KG1 (cell line): Measurements from ENCODE around the gene MRPL55.
"Not testable (repeated sequence)": the region's sequence is repeated elsewhere in the genome, so short reads cannot be mapped to it uniquely, and the experiment has no call there.

Experiments used
- DNase-seq: peaks from one replicate; lab custom pipeline; 2025; lab: John Stamatoyannopoulos, UW

MRPL55 gene

DNA sequence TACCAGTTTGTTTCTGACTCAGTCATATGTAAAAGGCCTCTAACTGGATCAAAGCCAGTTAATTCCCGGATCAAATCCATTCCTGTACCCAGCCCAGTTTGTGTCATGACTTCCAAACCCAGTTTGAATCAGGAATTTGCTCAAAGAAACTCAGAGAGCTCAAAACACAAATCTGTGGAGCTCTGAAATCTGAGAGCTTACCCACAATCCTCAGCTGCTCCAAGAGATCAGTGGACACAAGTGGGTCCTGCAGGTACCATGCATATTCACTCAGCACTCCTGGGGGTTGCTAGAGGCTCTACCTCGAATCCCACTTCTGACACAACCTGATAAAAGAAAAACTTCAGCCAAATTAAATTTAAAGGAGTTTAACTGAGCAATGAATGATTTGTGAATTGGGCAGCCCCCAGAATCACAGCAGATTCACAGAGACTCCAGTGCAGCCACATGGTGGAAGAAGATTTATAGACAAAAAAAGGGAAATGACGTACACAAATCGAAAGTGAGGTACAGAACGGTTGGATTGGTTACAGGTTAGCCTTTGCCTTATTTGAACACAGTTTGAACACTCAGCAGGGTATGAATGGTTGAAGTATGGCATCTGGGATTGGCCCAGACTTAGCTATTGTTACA is 11.9 kb upstream of the MRPL55 start:
- no peak for DNase-seq

DNA sequence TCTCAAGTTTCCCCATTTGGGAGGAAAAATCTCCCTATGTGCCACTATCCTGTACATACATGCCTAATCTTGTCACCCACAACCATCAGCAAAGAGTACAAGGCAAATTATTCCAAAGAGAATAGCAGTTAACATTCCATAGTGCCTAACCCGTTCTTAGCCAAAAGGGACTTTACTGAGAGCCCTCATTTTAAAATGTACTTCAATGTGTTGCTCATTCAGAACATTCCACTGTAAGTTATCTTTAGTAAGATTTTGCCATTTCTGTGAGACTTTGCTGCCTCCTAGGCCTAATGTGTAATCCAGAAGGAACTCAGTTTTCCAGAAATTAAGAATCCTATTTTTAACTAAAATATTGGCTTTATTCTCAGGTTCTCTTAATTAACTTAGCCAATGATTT is 11.3 kb upstream of the MRPL55 start:
- DNase-seq: no peak

GRCh38 chr1:228118040-228118439 is 8.9 kb upstream of the MRPL55 start:
- no peak for DNase-seq

GRCh38 chr1:228117335-228117734 is 8.2 kb upstream of the MRPL55 start:
- DNase-seq: no peak

- DNase-seq: no peak
These were observed 5.7 kb upstream of the MRPL55 start for GRCh38 chr1:228114827-228115226.

- DNase-seq: no peak
These were observed 3.5 kb upstream of the MRPL55 start for GRCh38 chr1:228112617-228113016.

DNA sequence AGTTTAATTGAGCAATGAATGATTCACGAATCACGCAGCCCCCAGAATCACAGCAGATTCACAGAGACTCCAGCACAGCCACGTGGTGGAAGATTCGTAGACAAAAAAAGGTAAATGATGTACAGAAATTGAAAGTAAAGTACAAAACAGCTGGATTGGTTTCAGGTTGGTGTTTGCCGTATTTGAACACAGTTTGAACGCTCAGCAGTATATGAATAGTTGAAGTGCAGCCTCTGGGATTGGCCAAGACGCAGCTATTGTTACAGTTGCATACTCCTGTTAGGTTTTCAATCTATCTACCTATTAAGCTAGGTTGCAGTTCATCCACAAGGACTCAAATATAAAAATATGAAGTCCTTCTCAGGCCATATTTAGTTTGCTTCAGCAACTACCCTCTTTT is 3.1 kb upstream of the MRPL55 start:
- DNase-seq: no peak

DNA sequence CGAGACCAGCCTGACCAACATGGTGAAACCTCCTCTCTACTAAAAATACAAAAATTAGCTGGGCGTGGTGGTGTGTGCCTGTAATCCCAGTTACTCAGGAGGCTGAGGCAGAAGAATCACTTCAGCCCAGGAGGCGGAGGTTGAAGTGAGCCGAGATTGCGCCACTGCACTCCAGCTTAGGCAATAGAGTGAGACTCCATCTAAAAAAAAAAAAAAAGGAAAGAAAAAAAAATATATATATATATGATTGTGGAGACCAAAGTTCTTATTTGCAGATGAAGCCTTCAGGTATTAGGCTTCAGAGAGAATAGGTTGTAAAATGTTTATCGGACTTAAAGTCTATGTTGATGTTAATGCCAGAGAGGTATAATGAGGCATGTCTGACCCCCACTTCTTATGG is 2.2 kb upstream of the MRPL55 start:
- not testable (repeated sequence) for DNase-seq

DNA sequence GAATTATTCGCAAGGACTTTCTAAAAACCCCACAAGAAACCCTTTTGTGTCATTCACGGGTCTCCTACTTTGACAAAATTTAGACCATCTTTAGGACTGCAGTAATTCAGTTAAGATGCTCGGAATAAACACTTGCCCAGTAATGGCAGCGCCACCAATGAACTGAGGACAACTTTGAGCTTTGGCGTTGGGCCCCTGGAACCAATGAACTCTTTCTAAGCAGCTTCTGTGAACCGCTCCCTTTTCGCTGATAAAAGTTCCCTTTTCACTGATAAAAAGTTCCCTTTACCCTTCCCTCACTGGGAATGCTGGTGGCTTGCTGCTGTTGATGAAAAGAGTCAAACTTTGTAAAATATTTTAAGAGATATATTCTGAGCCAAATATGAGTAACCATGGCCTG is 1.5 kb upstream of the MRPL55 start:
- DNase-seq: no peak

GRCh38 chr1:228109962-228110488 is 926 bp upstream of the MRPL55 start:
- DNase-seq: no peak

- no peak for DNase-seq
These were observed 392 bp downstream of the MRPL55 start for GRCh38 chr1:228108742-228109072.

- no peak for DNase-seq
These were observed 926 bp downstream of the MRPL55 start for GRCh38 chr1:228108055-228108690.

DNA sequence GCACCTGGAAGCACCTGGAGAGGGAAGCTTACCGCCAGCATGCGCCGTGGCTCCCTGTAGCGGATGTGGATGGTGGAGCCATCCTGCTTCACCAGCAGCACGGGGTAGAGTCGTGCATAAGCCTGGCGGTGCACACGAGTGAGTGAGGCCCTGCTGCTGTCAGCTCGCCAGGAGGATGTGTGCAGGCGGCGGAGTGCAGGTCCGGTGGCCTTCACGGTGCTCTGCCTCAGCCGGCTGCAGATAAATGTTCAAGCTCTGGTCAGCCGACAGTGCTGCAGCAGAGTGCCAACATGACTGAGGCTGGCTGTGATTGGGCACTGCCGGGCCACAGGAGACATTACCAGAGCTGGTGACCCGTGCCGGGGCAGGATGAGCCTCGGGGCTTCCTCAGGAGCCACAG is 1.5 kb downstream of the MRPL55 start:
- DNase-seq: no peak

- DNase-seq: no peak
These were observed 2.4 kb downstream of the MRPL55 start for GRCh38 chr1:228106800-228107054.

- no peak for DNase-seq
These were observed 2.9 kb downstream of the MRPL55 start for GRCh38 chr1:228105996-228106799.

DNA sequence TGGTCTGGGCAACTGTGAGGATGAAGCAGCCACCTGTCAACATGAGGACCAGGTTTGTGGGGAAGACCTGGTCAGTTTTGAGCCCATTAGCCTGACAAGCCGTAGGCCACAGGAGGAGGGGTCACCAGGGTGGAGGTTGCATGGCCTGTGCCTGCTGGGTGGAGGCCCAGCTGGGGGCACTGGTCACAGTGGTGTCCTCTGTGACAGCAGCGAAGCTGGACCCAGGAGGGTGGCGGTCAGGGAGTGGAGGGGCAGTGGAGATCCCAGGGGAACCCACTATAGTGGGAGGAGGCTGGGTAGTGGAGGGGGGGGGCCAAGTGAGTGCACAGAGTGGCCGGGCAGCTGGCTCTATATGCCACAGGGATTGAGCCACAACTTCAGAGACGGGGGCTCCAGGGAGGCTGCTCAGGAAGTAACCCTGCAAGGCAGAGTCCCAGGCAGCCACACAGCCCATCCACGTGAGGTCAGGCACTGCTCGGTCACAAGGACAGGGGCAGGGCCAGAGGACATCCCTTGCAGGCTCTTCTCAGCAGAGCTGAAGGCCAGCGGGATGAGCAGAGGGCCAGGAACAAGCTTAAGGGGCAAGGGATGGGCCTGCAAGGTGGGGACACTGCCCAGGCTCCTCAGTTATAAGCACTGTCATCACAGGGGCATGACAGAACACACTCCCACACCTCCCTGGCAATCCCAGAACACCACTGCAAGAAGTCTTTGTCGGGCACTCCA is 3.7 kb downstream of the MRPL55 start:
- no peak for DNase-seq

GRCh38 chr1:228104526-228105269 is 4.4 kb downstream of the MRPL55 start:
- DNase-seq: no peak

GRCh38 chr1:228102791-228103620 is 6.1 kb downstream of the MRPL55 start, which contains the start of gene C1orf35:
C1orf35 (minus strand) TSS chr1:228103325; CDS start chr1:228103227, 98 bp downstream.
- DNase-seq: peak; percentile 91

- DNase-seq: no peak
These were observed 6.9 kb downstream of the MRPL55 start for GRCh38 chr1:228101994-228102790.

- DNase-seq: no peak
These were observed 7.5 kb downstream of the MRPL55 start for GRCh38 chr1:228101614-228101993.
